DOHH2 (cell line): ENCODE results near the gene METTL26.

Source experiments
- H3F3A ChIP-seq: fragments of 200-600 bp; sonication (generic), shearing (Covaris generic); 2 replicates; pipeline ENCODE4 v1.6.0; 2016; ENCODE audit warnings: antibody characterized with exemption, mild to moderate bottlenecking; ENCODE audit not compliant: control insufficient read depth, insufficient read depth
- H3K27ac ChIP-seq: fragments of 200-600 bp; sonication (generic); 2 replicates; pipeline ENCODE4 v1.5.1; 2014; ENCODE audit warnings: low read depth, mild to moderate bottlenecking, low read length, moderate library complexity
- H3K27me3 ChIP-seq: fragments of 200-600 bp; sonication (generic); 2 replicates; pipeline ENCODE4 v1.6.1; 2014; ENCODE audit warnings: mild to moderate bottlenecking, low read length, mixed read lengths; ENCODE audit not compliant: control insufficient read depth
- H3K36me3 ChIP-seq: fragments of 200-600 bp; sonication (generic); 2 replicates; pipeline ENCODE4 v1.6.1; 2014; ENCODE audit warnings: mild to moderate bottlenecking, low read length, moderate library complexity, mixed read lengths; ENCODE audit not compliant: control insufficient read depth
- H3K4me1 ChIP-seq: fragments of 200-600 bp; sonication (generic); 2 replicates; pipeline ENCODE4 v1.6.1; 2014; ENCODE audit warnings: mild to moderate bottlenecking, low read length, mixed read lengths; ENCODE audit not compliant: control insufficient read depth
- H3K4me2 ChIP-seq: fragments of 200-600 bp; sonication (generic); 2 replicates; pipeline ENCODE4 v1.6.0; 2014; ENCODE audit warnings: mild to moderate bottlenecking, low read length, moderate library complexity
- H3K4me3 ChIP-seq: fragments of 200-600 bp; sonication (generic); 2 replicates; pipeline ENCODE4 v1.5.1; 2014; ENCODE audit warnings: mild to moderate bottlenecking, low read length, mixed read lengths
- H3K79me2 ChIP-seq: fragments of 200-600 bp; sonication (generic); 2 replicates; pipeline ENCODE4 v1.6.1; 2014; ENCODE audit warnings: mild to moderate bottlenecking, low read length, mixed read lengths; ENCODE audit not compliant: control insufficient read depth
- H3K9me2 ChIP-seq: fragments of 200-600 bp; sonication (generic); replicated peaks from 2 replicates; pipeline ENCODE4 v1.6.1; 2014; ENCODE audit warnings: mild to moderate bottlenecking, low read length, mixed read lengths; ENCODE audit not compliant: control insufficient read depth
- H3K9me3 ChIP-seq: fragments of 200-600 bp; sonication (generic); 2 replicates; pipeline ENCODE4 v1.6.1; 2014; ENCODE audit warnings: antibody characterized with exemption, low read length, mixed read lengths; ENCODE audit not compliant: control insufficient read depth, insufficient read depth
- H4K20me1 ChIP-seq: fragments of 200-600 bp; sonication (generic); 2 replicates; pipeline ENCODE4 v1.6.0; 2014; ENCODE audit warnings: low read depth, mild to moderate bottlenecking, antibody characterized with exemption, low read length, moderate library complexity; ENCODE audit not compliant: control insufficient read depth, insufficient read depth
- CTCF ChIP-seq: fragments of 200-600 bp; sonication (generic); IDR thresholded peaks from one replicate; pipeline ENCODE4 v1.5.1; 2014; ENCODE audit warnings: antibody characterized with exemption, mild to moderate bottlenecking, low read depth, low read length; ENCODE audit not compliant: poor library complexity, severe bottlenecking
- EZH2phosphoT487 ChIP-seq: fragments of 200-600 bp; sonication (generic); IDR thresholded peaks from 2 replicates; pipeline ENCODE4 v1.6.1; 2017; ENCODE audit warnings: borderline replicate concordance, mild to moderate bottlenecking, antibody characterized with exemption, low read length, moderate library complexity, mixed read lengths

Gene METTL26

GRCh38 chr16:672851-673250 lies 36.7 kb upstream of the METTL26 start:
- Histone ChIP-seq H3K36me3 (peaks cover 61% of the 10 kb centered on the region), H4K20me1 (peaks cover 5% of the 10 kb centered on the region; the same call in 1 of the 2 replicates)

GRCh38 chr16:672371-672770 lies 36.3 kb upstream of the METTL26 start:
- Histone ChIP-seq H3K79me2 (peaks cover 25% of the 10 kb centered on the region), H4K20me1 (peaks cover 5% of the 10 kb centered on the region; the same call in 1 of the 2 replicates), H3K9me2 (no peaks in the 10 kb centered on the region), H3K27ac (no peak overlapping the region), H3K9me3 (no peaks in the 10 kb centered on the region), H3K4me2 (no peak overlapping the region), H3F3A (0 out of 2 replicates have a peak, but pooled peaks cover 2% of the 10 kb centered on the region), H3K4me1 (peaks cover 20% of the 10 kb centered on the region), H3K4me3 (no peak overlapping the region), H3K27me3 (peaks cover 3% of the 10 kb centered on the region; the same call in 1 of the 2 replicates), H3K36me3 (peaks cover 64% of the 10 kb centered on the region)
- no peak for TF ChIP-seq CTCF
- TF ChIP-seq EZH2phosphoT487 = no peak

More at GRCh38 chr16:672851-673250, 36.7 kb upstream of the METTL26 start:
- TF ChIP-seq CTCF (no peak), EZH2phosphoT487 (no peak)
- no peaks in the 10 kb centered on the region for H3F3A ChIP-seq
- no peaks in the 10 kb centered on the region for H3K9me2 ChIP-seq
- H3K27ac ChIP-seq = no peak overlapping the region
- no peaks in the 10 kb centered on the region for H3K9me3 ChIP-seq
- peaks cover 23% of the 10 kb centered on the region for H3K79me2 ChIP-seq
- H3K27me3 ChIP-seq = peaks cover 3% of the 10 kb centered on the region; the same call in 1 of the 2 replicates
- peaks cover 16% of the 10 kb centered on the region for H3K4me1 ChIP-seq
- H3K4me3 ChIP-seq = no peak overlapping the region
- H3K4me2 ChIP-seq = no peak overlapping the region

DNA sequence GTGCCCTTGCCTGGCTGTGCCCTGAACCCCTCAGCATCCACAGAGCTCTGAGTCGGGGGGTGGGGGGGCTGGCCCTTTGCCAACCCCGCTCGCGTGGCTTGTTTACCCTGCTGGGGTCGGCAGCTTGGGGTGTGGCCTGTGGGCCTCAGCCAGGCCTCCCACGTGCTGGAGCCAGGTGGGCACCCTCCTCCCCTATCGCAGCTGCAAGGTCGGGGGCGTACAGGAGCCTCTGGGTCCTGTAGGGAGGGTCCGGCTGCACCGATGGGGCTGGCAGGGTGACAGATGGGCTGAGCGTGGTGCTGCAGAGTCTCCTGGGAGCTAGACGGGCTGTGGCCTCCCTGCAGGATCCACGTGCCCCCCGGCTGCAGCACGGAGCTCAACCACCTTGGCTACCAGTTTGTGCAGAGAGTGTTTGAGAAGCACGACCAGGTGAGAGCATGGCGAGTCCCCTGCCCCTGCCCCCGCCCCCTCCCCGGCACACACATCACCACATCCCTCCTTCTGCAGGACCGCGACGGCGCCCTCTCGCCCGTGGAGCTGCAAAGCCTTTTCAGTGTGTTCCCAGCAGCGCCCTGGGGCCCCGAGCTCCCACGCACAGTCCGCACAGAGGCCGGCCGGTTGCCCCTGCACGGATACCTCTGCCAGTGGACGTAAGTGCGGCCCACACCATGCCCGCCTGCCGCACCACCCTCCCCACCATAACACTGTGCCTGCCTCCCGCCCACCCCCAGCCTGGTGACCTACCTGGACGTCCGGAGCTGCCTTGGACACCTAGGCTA lies 35.4 kb upstream of the METTL26 start:
- no peak overlapping the region for H3K27ac ChIP-seq
- 0 out of 2 replicates have a peak, but pooled peaks cover 2% of the 10 kb centered on the region for H3F3A ChIP-seq
- no peaks in the 10 kb centered on the region for H3K9me2 ChIP-seq
- peaks cover 71% of the 10 kb centered on the region for H3K36me3 ChIP-seq
- H3K4me3 ChIP-seq = no peak overlapping the region
- no peak overlapping the region for H3K4me2 ChIP-seq
- H3K9me3 ChIP-seq = no peaks in the 10 kb centered on the region
- H4K20me1 ChIP-seq = peaks cover 5% of the 10 kb centered on the region; the same call in 1 of the 2 replicates
- peaks cover 25% of the 10 kb centered on the region for H3K79me2 ChIP-seq
- H3K4me1 ChIP-seq = peaks cover 21% of the 10 kb centered on the region
- TF ChIP-seq CTCF = no peak
- TF ChIP-seq EZH2phosphoT487 = no peak
- peaks cover 3% of the 10 kb centered on the region; the same call in 1 of the 2 replicates for H3K27me3 ChIP-seq
